Keratinocyte (primary cell): Measurements from ENCODE around the gene ATP13A3.

Experiments
- CTCF ChIP-seq, 3 experiments: IDR thresholded peaks in 1 of 3; conservative IDR thresholded peaks in 1 of 3; optimal IDR thresholded peaks in 1 of 3; 2 replicates in 2 of 3; 3 replicates in 1 of 3; pipeline versions ENCODE3 to v1.5.1; 2011; ENCODE audit warnings: low read length in 3 of 3, mild to moderate bottlenecking in 3 of 3, moderate library complexity in 2 of 3, control low read depth in 1 of 3, inconsistent platforms in 1 of 3; ENCODE audit not compliant: insufficient read depth in 2 of 3; ENCODE audit errors: extremely low read depth in 1 of 3
- EZH2 ChIP-seq: IDR thresholded peaks from one replicate; pipeline ENCODE4 v1.6.1; 2012; ENCODE audit warnings: inconsistent platforms, mild to moderate bottlenecking, low read length, moderate library complexity

DNA sequence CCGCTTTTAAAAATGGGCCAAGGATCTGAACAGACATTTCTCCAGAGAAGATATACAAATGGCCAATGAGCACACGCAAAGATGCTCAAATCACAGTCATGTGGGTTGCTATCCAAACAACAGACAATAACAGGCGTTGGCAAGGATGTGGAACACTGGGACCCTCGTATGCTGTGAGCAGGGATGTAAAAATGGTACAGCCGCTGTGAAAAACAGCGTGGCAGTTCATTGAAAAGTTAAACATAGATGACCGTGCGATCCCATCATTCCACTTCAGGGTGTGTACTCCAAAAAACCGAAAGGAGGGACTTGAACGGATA is 110.6 kb downstream of the ATP13A3 start:
- TF ChIP-seq EZH2, result no peak
- TF ChIP-seq CTCF (optimal IDR thresholded peaks at IDR 0.05 in 1 of 3, IDR thresholded peaks at IDR 0.05 in 1 of 3, conservative IDR thresholded peaks at IDR 0.05 in 1 of 3; ENCODE audit: extremely low read depth in 1 of 3, insufficient read depth in 2 of 3, low read length in 3 of 3), result no peak
